IPS-18a (cell line): Measurements from ENCODE around the gene RAB30.

Experiments used
- H3K27ac ChIP-seq: one replicate; pipeline ENCODE4 v1.5.1; 2013; ENCODE audit warnings: low read length
- H3K27me3 ChIP-seq: one replicate; pipeline ENCODE4 v1.6.1; 2013; ENCODE audit warnings: mild to moderate bottlenecking, low read length; ENCODE audit not compliant: control insufficient read depth, insufficient read depth
- H3K36me3 ChIP-seq: one replicate; pipeline ENCODE4 v1.6.1; 2013; ENCODE audit warnings: low read depth, low read length; ENCODE audit not compliant: control insufficient read depth
- H3K4me1 ChIP-seq: one replicate; pipeline ENCODE4 v1.6.1; 2013; ENCODE audit warnings: low read depth, low read length; ENCODE audit not compliant: control insufficient read depth
- H3K4me3 ChIP-seq: one replicate; pipeline ENCODE4 v1.5.1; 2013; ENCODE audit warnings: low read length
- H3K9ac ChIP-seq: one replicate; pipeline ENCODE4 v1.6.1; 2013; ENCODE audit warnings: mild to moderate bottlenecking, low read length, moderate library complexity
- H3K9me3 ChIP-seq: one replicate; pipeline ENCODE4 v1.6.1; 2013; ENCODE audit warnings: low read depth, low read length; ENCODE audit not compliant: control insufficient read depth

RAB30 gene

DNA sequence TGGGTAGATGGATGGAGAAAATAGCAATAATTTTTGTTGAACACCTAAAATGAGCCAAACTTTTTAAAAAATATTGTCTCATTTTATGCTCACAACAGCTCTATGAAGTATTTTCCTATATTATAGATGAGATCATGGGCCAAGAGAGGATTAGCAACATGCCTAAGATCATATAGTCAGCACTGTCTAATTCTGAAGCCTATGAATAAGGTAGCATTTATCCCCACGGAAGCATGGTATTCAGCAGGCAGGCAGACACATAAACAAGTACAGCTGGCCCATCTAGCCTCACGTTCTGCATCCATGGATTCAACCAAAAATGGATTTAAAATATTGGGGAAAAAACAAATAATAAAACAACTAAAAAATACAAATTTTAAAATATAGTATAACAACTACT is 21.9 kb upstream of the RAB30 start:
- no peak overlapping the region for H3K9ac ChIP-seq
- H3K9me3 ChIP-seq: no peaks in the 10 kb centered on the region
- no peak overlapping the region for H3K4me3 ChIP-seq
- H3K27me3 ChIP-seq: no peaks in the 10 kb centered on the region
- H3K36me3 ChIP-seq: no peaks in the 10 kb centered on the region
- no peaks in the 10 kb centered on the region for H3K4me1 ChIP-seq
- H3K27ac ChIP-seq: no peak overlapping the region

GRCh38 chr11:83092488-83093384 is 21.0 kb upstream of the RAB30 start:
- Histone ChIP-seq H3K36me3 (no peaks in the 10 kb centered on the region), H3K9me3 (no peaks in the 10 kb centered on the region), H3K9ac (no peak overlapping the region), H3K27me3 (no peaks in the 10 kb centered on the region), H3K4me3 (no peak overlapping the region), H3K27ac (no peak overlapping the region), H3K4me1 (no peaks in the 10 kb centered on the region)

DNA sequence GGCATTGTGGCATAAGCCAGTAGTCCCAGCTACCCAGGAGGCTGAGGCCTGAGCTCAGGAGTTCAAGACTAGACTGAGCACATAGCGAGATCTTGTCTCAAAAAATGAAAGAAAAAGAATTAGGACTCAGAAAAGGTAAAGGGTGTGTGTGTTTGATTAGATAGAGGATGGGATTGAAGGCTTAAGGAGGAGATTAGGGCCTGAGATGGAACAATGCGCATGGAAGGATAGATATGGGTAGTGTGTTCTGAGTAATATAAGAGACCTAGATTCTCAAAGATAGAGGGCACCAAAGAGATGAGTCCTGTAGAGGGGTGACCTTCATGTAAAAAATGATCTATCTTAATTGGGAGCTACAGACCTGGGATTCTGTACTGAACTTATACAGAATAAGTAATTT is 17.3 kb upstream of the RAB30 start:
- Histone ChIP-seq H3K4me1 (no peaks in the 10 kb centered on the region), H3K9ac (no peak overlapping the region), H3K36me3 (no peaks in the 10 kb centered on the region), H3K27me3 (no peaks in the 10 kb centered on the region), H3K9me3 (no peaks in the 10 kb centered on the region), H3K4me3 (no peak overlapping the region), H3K27ac (no peak overlapping the region)

- Histone ChIP-seq H3K9me3 (no peaks in the 10 kb centered on the region), H3K4me3 (no peak overlapping the region), H3K4me1 (no peaks in the 10 kb centered on the region), H3K36me3 (no peaks in the 10 kb centered on the region), H3K27me3 (no peaks in the 10 kb centered on the region), H3K27ac (no peak overlapping the region), H3K9ac (no peak overlapping the region)
Observed at GRCh38 chr11:83087035-83087434, 15.3 kb upstream of the RAB30 start.

DNA sequence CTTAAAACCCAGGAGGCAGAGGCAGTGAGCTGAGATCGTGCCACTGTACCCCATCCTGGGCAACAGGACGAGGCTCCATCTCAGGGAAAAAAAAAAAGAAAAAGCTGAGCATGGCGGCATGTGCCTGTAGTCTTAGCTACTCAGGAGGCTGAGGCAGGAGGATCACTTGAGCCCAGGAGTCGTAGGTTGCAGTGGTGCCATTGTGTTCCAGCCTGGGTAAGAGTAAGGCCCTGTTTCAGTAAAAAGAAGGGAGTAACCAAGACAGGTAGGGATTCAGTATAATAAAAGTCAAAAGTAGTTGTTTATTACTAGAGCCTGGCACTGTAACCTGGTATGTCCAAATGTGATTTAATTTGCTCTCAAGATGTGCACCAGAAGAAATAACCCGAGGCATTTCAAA is 8.1 kb upstream of the RAB30 start:
- Histone ChIP-seq H3K36me3 (peaks cover 10% of the 10 kb centered on the region), H3K9ac (no peak overlapping the region), H3K4me1 (no peaks in the 10 kb centered on the region), H3K9me3 (no peaks in the 10 kb centered on the region), H3K27me3 (no peaks in the 10 kb centered on the region), H3K27ac (no peak overlapping the region), H3K4me3 (no peak overlapping the region)

DNA sequence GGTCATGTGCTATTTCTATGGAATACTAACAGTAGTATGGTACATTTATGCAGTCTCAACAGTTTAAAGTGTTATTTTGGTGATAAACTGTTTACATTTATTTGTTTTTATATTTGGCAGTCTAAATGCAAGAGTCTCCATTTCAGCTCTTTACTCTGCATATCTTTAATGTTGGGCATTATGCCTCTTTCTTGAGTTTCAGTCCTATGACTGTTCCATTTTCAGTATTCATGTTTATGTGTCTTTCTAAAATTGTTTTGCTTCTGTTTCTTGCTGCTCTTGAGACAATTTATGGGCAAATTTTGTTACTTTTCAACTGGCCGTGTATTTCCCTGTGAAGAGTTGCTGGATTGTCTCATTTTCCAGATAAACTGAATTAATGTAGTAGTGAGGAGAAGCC is 6.6 kb upstream of the RAB30 start:
- Histone ChIP-seq H3K9ac (no peak overlapping the region), H3K4me1 (no peaks in the 10 kb centered on the region), H3K4me3 (no peak overlapping the region), H3K27ac (no peak overlapping the region), H3K27me3 (no peaks in the 10 kb centered on the region), H3K9me3 (no peaks in the 10 kb centered on the region), H3K36me3 (peaks cover 19% of the 10 kb centered on the region)

DNA sequence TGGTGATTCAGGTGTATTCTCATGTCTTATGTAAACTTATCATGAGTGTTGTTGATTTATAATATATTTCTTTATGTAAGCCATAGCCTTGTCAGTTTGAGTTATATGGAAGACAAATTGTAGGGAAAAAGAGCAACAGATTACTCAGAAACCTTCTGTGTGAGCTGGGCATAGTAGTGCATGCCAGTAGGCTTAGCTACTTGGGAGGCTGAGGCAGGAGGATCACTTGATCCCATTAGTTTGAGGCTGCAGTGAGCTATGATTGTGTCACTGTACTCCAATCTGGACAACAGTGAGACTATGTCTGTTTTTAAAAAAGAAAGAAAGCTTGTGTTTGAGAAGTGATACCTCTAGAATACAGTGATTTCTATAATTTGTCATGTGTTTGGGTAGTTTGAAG is 2.2 kb upstream of the RAB30 start:
- Histone ChIP-seq H3K9me3 (no peaks in the 10 kb centered on the region), H3K27ac (no peak overlapping the region), H3K4me1 (peaks cover 21% of the 10 kb centered on the region), H3K36me3 (peaks cover 19% of the 10 kb centered on the region), H3K4me3 (peak overlapping the region; percentile 98), H3K27me3 (peaks cover 9% of the 10 kb centered on the region), H3K9ac (no peak overlapping the region)

DNA sequence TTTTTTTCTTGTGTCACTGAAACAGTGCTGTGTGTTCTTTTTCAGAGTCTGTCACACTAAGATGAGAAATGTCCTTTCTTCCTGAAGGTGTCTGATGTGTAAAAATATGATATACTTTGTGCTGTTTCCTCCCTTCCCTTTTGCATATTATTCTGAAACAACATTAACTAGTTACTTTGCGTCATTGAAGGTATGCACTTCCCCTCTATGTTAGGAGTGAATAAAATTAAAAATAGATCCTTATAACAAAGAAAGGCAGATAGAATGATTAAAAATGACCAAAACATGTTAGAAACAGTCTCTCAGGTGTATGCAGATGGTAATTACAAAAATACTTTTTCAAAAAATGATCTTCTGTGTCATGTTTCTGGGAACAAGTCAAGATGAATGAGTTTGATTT is 1.6 kb upstream of the RAB30 start:
- H3K27ac ChIP-seq: no peak overlapping the region

DNA sequence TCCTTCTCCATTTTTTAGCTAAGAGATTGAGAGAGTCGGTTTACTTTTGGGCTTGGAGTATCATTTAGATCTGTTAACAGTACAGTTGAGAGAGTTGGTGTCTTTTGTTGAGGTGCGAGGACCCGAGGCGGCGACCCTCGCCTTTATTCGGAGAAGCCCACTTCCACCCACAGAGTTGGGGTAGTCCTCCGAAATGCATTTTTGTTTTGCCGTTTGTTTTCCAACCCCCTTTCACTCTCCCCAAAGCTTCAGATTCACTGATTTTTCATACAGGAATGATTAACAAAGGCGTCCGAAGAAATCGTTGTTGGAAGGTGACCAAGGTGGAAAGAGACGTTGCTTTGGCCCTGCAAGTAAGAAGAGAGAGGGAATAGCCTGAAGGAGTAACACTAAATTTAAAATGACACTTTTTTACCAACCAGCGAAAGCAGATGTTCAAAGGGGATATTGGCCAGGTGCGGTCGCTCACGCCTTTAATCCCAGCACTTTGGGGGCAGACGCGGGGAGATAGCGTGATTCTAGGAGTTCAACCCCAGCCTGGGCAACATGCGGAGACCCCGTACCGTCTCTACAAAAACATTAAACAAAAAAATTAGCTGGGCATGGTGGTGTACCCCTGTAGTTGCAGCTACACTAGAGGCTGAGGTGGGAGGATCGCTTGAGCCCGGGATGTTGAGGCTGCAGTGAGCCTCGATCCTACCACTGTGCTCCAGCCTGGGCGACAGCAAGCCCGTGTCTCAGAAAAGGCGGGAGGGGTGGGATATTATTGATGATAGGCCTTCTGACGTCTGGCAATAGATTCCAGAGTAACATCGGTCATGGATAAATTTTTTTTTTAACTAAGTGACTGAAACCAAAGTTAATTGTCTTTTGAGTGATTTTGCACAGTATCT is 899 bp upstream of the RAB30 start:
- H3K9me3 ChIP-seq: no peaks in the 10 kb centered on the region

More for the DNA sequence above, 1.6 kb upstream of the RAB30 start:
- Histone ChIP-seq H3K27me3 (peaks cover 9% of the 10 kb centered on the region), H3K4me1 (peaks cover 22% of the 10 kb centered on the region), H3K9ac (peak overlapping the region; percentile 99), H3K36me3 (peaks cover 13% of the 10 kb centered on the region), H3K9me3 (no peaks in the 10 kb centered on the region), H3K4me3 (peak overlapping the region; percentile 98)

DNA sequence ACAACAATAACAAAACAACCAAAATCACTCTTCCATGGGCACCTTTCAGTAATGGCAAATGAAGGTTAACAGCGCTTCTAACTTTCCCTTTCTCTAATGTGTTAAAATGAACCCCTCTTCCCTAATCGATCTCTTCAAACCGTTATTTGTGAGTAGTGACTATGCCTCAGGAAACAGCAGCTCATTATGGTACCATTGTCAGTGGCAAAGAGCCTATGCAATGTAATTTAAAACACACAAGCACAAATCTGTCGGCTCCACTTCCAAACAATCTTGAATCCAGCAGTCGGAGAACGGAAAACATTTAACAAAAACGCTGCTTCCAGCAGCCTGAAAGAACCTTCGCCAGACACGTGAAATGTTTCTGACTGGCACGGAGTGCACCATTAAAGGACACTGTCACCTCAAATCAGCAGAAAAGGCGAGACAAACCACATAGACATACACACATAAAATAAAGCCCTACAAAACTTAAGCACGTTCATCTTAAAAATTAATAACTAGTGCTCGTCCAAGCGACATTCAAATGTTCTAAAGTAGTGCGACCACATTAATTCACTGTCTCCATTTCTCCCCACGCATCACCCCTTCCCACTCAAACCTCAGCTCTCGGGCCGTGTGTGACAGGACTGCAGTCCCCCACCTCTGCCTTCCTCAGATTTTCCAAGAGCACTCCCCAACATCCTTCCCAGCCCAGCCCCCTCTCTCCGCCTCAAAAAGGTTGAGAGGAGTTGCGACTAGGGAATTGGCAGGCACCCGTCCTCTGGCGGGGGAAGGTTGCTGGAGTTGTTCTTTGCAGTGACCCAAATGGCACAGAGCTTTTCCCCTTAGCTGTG is 748 bp downstream of the RAB30 start:
- H3K9me3 ChIP-seq: no peaks in the 10 kb centered on the region
- H3K4me3 ChIP-seq: peak overlapping the region; percentile 98
- H3K4me1 ChIP-seq: peaks cover 22% of the 10 kb centered on the region
- peaks cover 11% of the 10 kb centered on the region for H3K36me3 ChIP-seq
- H3K27ac ChIP-seq: peak overlapping the region; percentile 8
- peak overlapping the region; percentile 99 for H3K9ac ChIP-seq
- peaks cover 9% of the 10 kb centered on the region for H3K27me3 ChIP-seq

More for the DNA sequence above, 899 bp upstream of the RAB30 start:
- peaks cover 11% of the 10 kb centered on the region for H3K36me3 ChIP-seq
- H3K4me1 ChIP-seq: peaks cover 22% of the 10 kb centered on the region
- H3K27ac ChIP-seq: peak overlapping the region; percentile 91
- peak overlapping the region; percentile 99 for H3K9ac ChIP-seq
- peaks cover 9% of the 10 kb centered on the region for H3K27me3 ChIP-seq
- H3K4me3 ChIP-seq: peak overlapping the region; percentile 98
